ENCODE data around the gene ZNF772.

The ZNF772 gene

GRCh38 chr19:57419439-57419838, 57.9 kb downstream of the ZNF772 start:
- H3K4me1 ChIP-seq (ENCODE audit: insufficient read depth, low read length): no peaks in the 10 kb centered on the region
- TF ChIP-seq CTCF (IDR thresholded peaks at IDR 0.05; ENCODE audit: borderline replicate concordance, extremely low read depth, low read length, poor library complexity, severe bottlenecking): no peak
- no peak for TF ChIP-seq EZH2 (IDR thresholded peaks at IDR 0.05; ENCODE audit: borderline replicate concordance, low read depth, low read length, severe bottlenecking)
- no peak overlapping the region for H3K4me2 ChIP-seq (ENCODE audit: insufficient read depth, low read length)
- no peaks in the 10 kb centered on the region for H3K27me3 ChIP-seq (ENCODE audit: insufficient read depth, low read length, poor library complexity)
- no peak overlapping the region for H2AFZ ChIP-seq (ENCODE audit: low read depth, low read length)
- H3K27ac ChIP-seq (ENCODE audit: low read length): no peak overlapping the region
- no peak overlapping the region for H3K4me3 ChIP-seq (ENCODE audit: low read depth in 1 of 2, low read length in 2 of 2)
- H3K9me3 ChIP-seq (ENCODE audit: insufficient read depth, low read length, severe bottlenecking): no peaks in the 10 kb centered on the region
- no peak overlapping the region for H3K9ac ChIP-seq (ENCODE audit: low read depth, low read length)
- no peak for ATAC-seq (ENCODE audit: insufficient read depth, low read depth)
- no peak for DNase-seq
- no peaks in the 10 kb centered on the region for H4K20me1 ChIP-seq (ENCODE audit: insufficient read depth, low read length)
- H3K79me2 ChIP-seq (ENCODE audit: insufficient read depth, low read length): peaks cover 28% of the 10 kb centered on the region
- peaks cover 55% of the 10 kb centered on the region for H3K36me3 ChIP-seq (ENCODE audit: insufficient read depth, low read length)
